ENCODE data around the gene YY1.

Gene YY1

GRCh38 chr14:100330388-100330931 is 91.5 kb downstream of the YY1 start:
- DNase-seq, result no peak

GRCh38 chr14:100332071-100332639 is 93.2 kb downstream of the YY1 start:
- no peak for DNase-seq
